ENCODE data around the gene FHOD3. TPM values are rescaled to one million over a fixed set of nuclear protein-coding genes. Genes with fewer than 3 reads are reported as not detected.
"Not testable (repeated sequence)": the region's sequence is repeated elsewhere in the genome, so short reads cannot be mapped to it uniquely, and the experiment has no call there.

The FHOD3 gene
- total RNA-seq, 1 donor from 2014 or later: 5.6 TPM

DNA sequence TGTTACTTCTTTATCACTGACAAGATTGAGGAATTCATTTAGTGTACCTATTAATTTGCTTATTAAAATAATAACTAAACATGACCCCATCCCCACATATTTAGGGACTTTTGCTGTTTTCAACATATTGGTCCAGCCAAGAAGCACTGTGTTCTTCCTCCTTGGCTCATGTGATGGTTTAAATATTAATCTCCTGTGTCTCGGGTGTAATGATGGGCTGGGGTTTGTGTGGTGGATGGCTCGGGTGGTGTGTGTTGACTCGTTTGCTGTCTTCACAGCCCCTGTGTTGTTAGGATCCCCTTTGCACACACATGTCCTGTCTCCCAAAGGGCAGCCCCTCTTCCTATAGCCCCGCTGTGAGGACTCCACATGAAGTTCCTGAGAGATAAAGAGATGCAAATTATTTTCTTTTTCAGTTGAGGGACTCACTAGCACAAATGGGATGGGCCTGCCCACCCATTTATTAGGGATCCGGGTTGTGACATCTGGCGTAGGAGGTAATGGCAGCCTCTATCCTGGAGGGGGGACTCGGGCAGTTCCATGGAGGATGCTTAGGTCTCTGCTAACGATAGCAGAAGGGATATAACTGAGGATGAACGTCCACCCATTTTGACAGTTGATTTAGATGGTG, 53.4 kb downstream of the FHOD3 start:
- Histone ChIP-seq H3K4me3 (no peak overlapping the region), H3K4me1 (no peaks in the 10 kb centered on the region), H3K9me3 (no peaks in the 10 kb centered on the region), H3K36me3 (no peaks in the 10 kb centered on the region), H3K27ac (no peak overlapping the region), H3K27me3 (no peaks in the 10 kb centered on the region)
- TF ChIP-seq POLR2AphosphoS5 (IDR thresholded peaks at IDR 0.05; ENCODE audit: insufficient read depth in 1 of 2, low read depth in 1 of 2) (no peak), POLR2A (IDR thresholded peaks at IDR 0.05) (no peak)
- TF ChIP-seq, protein P1, sequence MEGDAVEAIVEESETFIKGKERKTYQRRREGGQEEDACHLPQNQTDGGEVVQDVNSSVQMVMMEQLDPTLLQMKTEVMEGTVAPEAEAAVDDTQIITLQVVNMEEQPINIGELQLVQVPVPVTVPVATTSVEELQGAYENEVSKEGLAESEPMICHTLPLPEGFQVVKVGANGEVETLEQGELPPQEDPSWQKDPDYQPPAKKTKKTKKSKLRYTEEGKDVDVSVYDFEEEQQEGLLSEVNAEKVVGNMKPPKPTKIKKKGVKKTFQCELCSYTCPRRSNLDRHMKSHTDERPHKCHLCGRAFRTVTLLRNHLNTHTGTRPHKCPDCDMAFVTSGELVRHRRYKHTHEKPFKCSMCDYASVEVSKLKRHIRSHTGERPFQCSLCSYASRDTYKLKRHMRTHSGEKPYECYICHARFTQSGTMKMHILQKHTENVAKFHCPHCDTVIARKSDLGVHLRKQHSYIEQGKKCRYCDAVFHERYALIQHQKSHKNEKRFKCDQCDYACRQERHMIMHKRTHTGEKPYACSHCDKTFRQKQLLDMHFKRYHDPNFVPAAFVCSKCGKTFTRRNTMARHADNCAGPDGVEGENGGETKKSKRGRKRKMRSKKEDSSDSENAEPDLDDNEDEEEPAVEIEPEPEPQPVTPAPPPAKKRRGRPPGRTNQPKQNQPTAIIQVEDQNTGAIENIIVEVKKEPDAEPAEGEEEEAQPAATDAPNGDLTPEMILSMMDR (IDR thresholded peaks at IDR 0.05): no peak
- DNase-seq (ENCODE audit: extremely low spot score in 2 of 2): no peak
- intact Hi-C loops (cut with DNase I): no loop called here

DNA sequence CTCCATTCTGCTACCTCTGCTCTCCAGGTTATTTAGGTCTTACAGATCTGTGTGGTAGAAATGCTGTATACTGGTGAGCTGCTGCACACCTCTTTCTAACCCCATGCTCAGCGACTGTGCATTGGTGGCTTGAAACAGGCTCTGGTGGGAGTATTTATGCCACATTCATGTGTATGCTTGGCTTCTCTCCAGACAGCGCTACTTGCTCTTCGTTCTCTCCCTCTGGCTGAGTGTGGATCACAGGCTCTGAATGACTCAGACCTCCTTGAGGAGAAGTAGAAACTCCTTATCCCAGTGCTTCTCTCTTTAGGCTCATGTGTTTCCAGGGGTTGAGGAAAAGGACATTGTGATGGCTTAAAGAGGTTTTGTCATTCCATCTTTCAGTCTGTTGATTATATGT, 54.9 kb downstream of the FHOD3 start:
- Histone ChIP-seq H3K36me3 (no peaks in the 10 kb centered on the region), H3K4me3 (no peak overlapping the region), H3K9me3 (no peaks in the 10 kb centered on the region), H3K27me3 (no peaks in the 10 kb centered on the region), H3K4me1 (no peaks in the 10 kb centered on the region), H3K27ac (no peak overlapping the region)
- TF ChIP-seq POLR2AphosphoS5 (IDR thresholded peaks at IDR 0.05; ENCODE audit: insufficient read depth in 1 of 2, low read depth in 1 of 2) (no peak), POLR2A (IDR thresholded peaks at IDR 0.05) (no peak)
- TF ChIP-seq, protein P1 (IDR thresholded peaks at IDR 0.05): no peak
- intact Hi-C loops (cut with DNase I): no loop called here
- no peak for DNase-seq (ENCODE audit: extremely low spot score in 2 of 2)

DNA sequence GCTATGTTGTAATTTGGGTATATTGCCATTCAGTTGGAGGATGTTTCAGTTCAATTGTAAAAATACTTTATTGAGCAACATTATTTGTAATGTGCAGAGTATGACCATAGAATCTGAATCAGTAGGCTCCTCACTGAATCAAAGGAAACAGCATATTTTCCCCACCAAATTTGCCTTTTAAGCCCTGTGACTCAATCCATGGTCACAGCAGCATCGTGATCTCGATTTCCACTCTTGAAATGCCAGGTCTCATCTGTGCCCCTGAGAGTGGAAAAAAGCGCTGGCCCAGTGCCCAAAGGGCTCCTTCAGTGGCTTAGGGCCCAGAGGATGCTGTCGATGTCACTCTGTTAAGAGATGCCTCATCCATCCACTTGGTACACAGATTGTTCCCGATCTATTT, 57.5 kb downstream of the FHOD3 start:
- no peak overlapping the region for H3K4me3 ChIP-seq
- H3K4me1 ChIP-seq: no peaks in the 10 kb centered on the region
- TF ChIP-seq, protein P1 (IDR thresholded peaks at IDR 0.05): no peak
- TF ChIP-seq POLR2A (IDR thresholded peaks at IDR 0.05) (no peak), POLR2AphosphoS5 (IDR thresholded peaks at IDR 0.05; ENCODE audit: insufficient read depth in 1 of 2, low read depth in 1 of 2) (no peak)
- DNase-seq (ENCODE audit: extremely low spot score in 2 of 2): no peak
- intact Hi-C loops (cut with DNase I): no loop called here
- H3K36me3 ChIP-seq: no peaks in the 10 kb centered on the region
- no peaks in the 10 kb centered on the region for H3K27me3 ChIP-seq
- no peak overlapping the region for H3K27ac ChIP-seq
- H3K9me3 ChIP-seq: no peaks in the 10 kb centered on the region

DNA sequence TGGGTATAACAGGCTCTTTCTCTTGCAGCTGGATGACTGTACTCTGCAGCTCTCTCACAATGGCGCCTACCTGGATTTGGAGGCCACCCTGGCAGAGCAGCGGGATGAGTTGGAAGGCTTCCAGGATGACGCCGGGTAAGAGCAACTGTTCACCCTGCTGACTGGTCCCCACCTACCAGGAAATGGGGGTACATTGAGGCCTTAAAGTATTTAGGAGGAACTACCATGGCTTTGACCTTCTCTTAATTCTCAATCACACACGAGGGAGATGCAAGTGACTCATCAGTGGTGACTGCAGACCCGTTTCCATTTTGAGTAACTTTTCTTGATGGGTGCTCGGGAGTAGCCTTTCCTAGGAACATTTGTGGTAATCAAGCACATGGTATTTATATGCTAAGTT, 58.0 kb downstream of the FHOD3 start:
- Histone ChIP-seq H3K9me3 (no peaks in the 10 kb centered on the region), H3K27ac (no peak overlapping the region), H3K4me1 (no peaks in the 10 kb centered on the region), H3K27me3 (no peaks in the 10 kb centered on the region), H3K36me3 (no peaks in the 10 kb centered on the region), H3K4me3 (no peak overlapping the region)
- no peak for DNase-seq (ENCODE audit: extremely low spot score in 2 of 2)
- TF ChIP-seq POLR2AphosphoS5 (IDR thresholded peaks at IDR 0.05; ENCODE audit: insufficient read depth in 1 of 2, low read depth in 1 of 2) (no peak), POLR2A (IDR thresholded peaks at IDR 0.05) (no peak)
- TF ChIP-seq, protein P1 (IDR thresholded peaks at IDR 0.05): no peak
- intact Hi-C loops (cut with DNase I): no loop called here

DNA sequence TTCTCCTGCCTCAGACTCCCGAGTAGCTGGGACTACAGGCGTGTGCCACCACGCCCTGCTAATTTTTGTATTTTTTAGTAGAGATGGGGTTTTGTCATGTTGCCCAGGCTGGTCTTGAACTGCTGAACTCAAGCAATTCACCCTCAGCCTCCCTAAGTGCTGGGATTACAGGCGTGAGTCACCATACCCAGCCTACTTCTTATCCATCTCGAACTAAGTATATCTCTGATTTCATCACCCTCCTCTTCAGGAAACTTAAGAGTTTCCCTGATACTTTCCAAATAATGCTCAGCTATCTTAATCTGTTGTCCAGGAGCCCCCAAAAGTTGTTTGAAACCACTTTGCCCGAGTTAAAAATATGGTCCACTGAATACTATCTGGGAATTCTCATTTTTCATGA, 59.2 kb downstream of the FHOD3 start:
- H3K4me3 ChIP-seq; H3K4me1 ChIP-seq; intact Hi-C loops (cut with DNase I); H3K9me3 ChIP-seq; H3K27me3 ChIP-seq; H3K36me3 ChIP-seq; DNase-seq (ENCODE audit: extremely low spot score in 2 of 2); H3K27ac ChIP-seq: not testable (repeated sequence)
